ENCODE data around the gene CORO6. TPM values are rescaled to one million over a fixed set of nuclear protein-coding genes. Genes with fewer than 3 reads are reported as not detected.

CORO6 gene
- total RNA-seq, 4 donors from 2014 or later: 34.5 to 139 (median 83.1) TPM

DNA sequence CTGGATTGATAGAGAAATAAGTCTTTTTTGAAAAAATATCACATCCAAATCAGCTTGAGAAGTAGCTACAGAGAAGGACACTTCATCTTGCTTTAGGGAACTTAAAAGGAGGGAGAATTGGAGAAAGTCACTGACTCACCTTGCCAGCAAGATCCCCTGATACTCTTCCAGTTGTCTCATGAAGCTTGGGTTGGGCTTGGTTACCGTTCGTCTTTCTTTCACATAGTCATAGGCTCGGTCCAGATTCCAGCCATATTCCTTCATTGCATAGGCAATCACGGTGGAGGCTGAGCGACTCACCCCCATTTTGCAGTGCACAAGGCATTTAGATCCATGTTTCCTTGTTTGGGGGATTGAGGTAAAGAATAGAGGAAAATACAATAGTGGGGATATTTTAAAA, 25.3 kb upstream of the CORO6 start:
- no peaks in the 10 kb centered on the region for H3K9me3 ChIP-seq
- DNase-seq (ENCODE audit: low spot score in 2 of 2): no peak
- peak overlapping the region in 2 of 4 donors; percentile 41 to 90 for H3K27ac ChIP-seq
- H3K27me3 ChIP-seq: no peaks in the 10 kb centered on the region
- H3K36me3 ChIP-seq: peaks cover 0 to 41% (median 3%) of the 10 kb centered on the region in 3 donors
- no peak overlapping the region for H3K4me3 ChIP-seq
- no peak for TF ChIP-seq POLR2A (IDR thresholded peaks at IDR 0.05)
- no peak for TF ChIP-seq EP300 (IDR thresholded peaks at IDR 0.05)
- TF ChIP-seq, protein P1, sequence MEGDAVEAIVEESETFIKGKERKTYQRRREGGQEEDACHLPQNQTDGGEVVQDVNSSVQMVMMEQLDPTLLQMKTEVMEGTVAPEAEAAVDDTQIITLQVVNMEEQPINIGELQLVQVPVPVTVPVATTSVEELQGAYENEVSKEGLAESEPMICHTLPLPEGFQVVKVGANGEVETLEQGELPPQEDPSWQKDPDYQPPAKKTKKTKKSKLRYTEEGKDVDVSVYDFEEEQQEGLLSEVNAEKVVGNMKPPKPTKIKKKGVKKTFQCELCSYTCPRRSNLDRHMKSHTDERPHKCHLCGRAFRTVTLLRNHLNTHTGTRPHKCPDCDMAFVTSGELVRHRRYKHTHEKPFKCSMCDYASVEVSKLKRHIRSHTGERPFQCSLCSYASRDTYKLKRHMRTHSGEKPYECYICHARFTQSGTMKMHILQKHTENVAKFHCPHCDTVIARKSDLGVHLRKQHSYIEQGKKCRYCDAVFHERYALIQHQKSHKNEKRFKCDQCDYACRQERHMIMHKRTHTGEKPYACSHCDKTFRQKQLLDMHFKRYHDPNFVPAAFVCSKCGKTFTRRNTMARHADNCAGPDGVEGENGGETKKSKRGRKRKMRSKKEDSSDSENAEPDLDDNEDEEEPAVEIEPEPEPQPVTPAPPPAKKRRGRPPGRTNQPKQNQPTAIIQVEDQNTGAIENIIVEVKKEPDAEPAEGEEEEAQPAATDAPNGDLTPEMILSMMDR (IDR thresholded peaks at IDR 0.05): no peak
- WGBS, 2 donors: 85 to 86% methylated on average over 5 of the region's 5 CpGs
- H3K4me1 ChIP-seq: peaks cover 5 to 50% (median 34%) of the 10 kb centered on the region in 4 donors

DNA sequence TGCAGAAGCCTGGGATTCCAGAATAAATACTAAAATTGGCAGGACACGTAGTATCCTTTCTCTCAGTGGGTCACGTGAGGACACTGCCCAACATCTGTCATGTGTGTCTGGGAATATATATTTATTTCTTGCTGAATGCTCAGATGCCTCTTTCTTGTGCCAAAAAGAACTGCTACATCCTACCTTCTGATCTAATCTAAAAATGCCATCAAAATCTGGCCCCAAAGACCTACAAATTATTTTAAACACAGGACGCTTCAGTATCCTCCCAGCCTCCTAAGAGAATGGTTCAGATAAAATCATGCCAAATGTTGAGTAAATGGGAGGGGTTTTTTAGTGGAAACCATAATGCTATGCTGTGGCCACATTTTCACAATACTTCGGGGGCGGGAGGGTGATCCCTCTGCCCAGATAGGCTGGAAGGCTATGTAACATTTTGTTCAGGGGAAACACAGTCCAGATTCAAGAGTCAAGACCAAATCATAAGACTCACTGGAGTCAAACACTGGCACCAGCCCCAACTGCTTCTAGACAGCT, 22.9 kb upstream of the CORO6 start:
- H3K4me3 ChIP-seq: no peak overlapping the region
- peak overlapping the region; percentile 63 to 92 (median 84) for H3K27ac ChIP-seq
- WGBS, 2 donors: 19 to 25% methylated on average over 5 of the region's 5 CpGs
- H3K9me3 ChIP-seq: no peaks in the 10 kb centered on the region
- DNase-seq (ENCODE audit: low spot score in 2 of 2): peak; percentile 82 to 89
- TF ChIP-seq POLR2A (IDR thresholded peaks at IDR 0.05) (peak in 1 of 2 donors; percentile 15), EP300 (IDR thresholded peaks at IDR 0.05) (peak; percentile 66 to 95)
- TF ChIP-seq, protein P1 (IDR thresholded peaks at IDR 0.05): no peak
- H3K4me1 ChIP-seq: peaks cover 5 to 64% (median 47%) of the 10 kb centered on the region in 4 donors
- no peaks in the 10 kb centered on the region for H3K27me3 ChIP-seq
- H3K36me3 ChIP-seq: peaks cover 0 to 29% (median 3%) of the 10 kb centered on the region in 3 donors

DNA sequence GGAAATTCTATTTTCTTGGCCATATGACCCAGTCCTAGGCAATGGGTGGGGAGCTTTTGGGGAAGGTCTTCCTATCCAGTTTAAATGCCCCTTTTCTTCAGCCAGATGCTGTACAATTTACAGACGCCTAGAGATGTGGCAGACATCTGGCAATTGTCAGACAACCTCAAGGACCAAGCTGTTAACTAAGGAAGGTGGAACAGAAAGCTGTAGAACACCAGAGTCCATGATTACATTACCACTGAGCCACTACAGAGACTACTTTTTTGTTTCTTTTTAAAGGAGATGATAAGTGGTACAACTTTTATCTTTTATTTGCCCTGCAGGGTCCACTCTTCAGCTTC, 21.1 kb upstream of the CORO6 start:
- 81 to 92% methylated on average over 1 of the region's 1 CpG for WGBS, 2 donors
- peaks cover 0 to 16% (median 0%) of the 10 kb centered on the region in 3 donors for H3K36me3 ChIP-seq
- no peak for DNase-seq (ENCODE audit: low spot score in 2 of 2)
- H3K4me1 ChIP-seq: peaks cover 5 to 82% (median 64%) of the 10 kb centered on the region in 4 donors
- TF ChIP-seq EP300 (IDR thresholded peaks at IDR 0.05) (no peak), POLR2A (IDR thresholded peaks at IDR 0.05) (no peak)
- TF ChIP-seq, protein P1 (IDR thresholded peaks at IDR 0.05): no peak
- H3K27me3 ChIP-seq: no peaks in the 10 kb centered on the region
- no peak overlapping the region for H3K4me3 ChIP-seq
- H3K27ac ChIP-seq: peak overlapping the region; percentile 63 to 92 (median 84)
- H3K9me3 ChIP-seq: no peaks in the 10 kb centered on the region

DNA sequence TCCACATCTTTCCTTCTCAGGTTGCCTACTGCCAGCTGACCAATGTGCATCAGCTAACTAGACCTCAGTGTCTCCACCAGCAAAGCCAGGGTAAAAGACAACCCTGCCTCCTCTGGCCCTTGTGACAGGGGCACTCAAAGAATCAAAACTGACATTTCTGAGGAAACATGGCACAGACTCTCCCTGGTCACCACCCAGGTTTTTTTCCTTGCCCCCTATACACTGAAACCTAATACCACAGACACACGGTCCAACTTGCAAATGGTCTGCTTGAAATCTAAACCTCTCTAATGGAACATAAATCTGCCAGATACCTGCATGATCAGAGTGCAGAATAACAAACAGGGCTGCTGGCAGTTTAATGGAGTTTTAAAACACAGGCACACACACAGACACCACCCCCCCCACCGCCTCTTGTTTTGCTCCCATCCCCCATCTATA, 19.5 kb upstream of the CORO6 start:
- H3K4me3 ChIP-seq: no peak overlapping the region
- WGBS, 2 donors: 57% methylated on average over 2 of the region's 2 CpGs
- H3K9me3 ChIP-seq: no peaks in the 10 kb centered on the region
- DNase-seq (ENCODE audit: low spot score in 2 of 2): no peak
- H3K36me3 ChIP-seq: peaks cover 0 to 4% (median 0%) of the 10 kb centered on the region in 3 donors
- TF ChIP-seq, protein P1 (IDR thresholded peaks at IDR 0.05): no peak
- TF ChIP-seq POLR2A (IDR thresholded peaks at IDR 0.05): no peak
- no peak for TF ChIP-seq EP300 (IDR thresholded peaks at IDR 0.05)
- H3K27ac ChIP-seq: peak overlapping the region in 3 of 4 donors; percentile 57 to 92 (median 90)
- no peaks in the 10 kb centered on the region for H3K27me3 ChIP-seq
- peaks cover 5 to 86% (median 64%) of the 10 kb centered on the region in 4 donors for H3K4me1 ChIP-seq

DNA sequence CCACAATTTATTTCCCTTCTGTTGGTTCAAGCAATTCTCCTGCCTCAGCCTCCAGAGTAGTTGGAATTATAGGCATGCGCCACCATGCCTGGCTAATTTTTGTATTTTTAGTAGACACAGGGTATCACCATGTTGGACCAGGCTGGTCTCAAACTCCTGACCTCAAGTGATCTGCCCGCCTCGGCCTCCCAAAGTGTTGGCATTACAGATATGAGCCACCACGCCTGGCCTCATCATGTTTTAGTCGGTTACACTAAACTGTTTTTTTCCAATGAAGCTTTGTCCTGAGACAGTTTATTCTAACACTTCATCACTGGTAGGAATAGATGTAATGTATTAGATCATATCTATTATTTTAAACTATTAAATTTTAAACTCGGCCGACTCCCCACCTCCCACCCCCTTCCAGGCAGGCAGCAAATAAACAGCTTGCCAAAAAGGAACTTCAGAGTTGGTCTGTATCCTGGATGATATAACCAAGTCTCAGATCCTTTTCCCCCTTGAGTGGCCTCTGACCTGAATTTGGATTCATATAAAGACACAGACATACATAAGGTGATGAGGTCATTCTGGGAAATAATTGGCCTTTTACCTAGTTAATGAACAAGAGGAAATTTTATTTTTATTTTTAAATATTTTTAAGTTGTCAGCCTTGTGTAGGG, 18.4 kb upstream of the CORO6 start:
- Histone ChIP-seq H3K27ac (peak overlapping the region in 3 of 4 donors; percentile 38 to 92 (median 90)), H3K4me3 (no peak overlapping the region), H3K9me3 (no peaks in the 10 kb centered on the region), H3K4me1 (peaks cover 5 to 77% (median 58%) of the 10 kb centered on the region in 4 donors), H3K27me3 (no peaks in the 10 kb centered on the region), H3K36me3 (peaks cover 0 to 14% (median 0%) of the 10 kb centered on the region in 3 donors)
- DNase-seq (ENCODE audit: low spot score in 2 of 2): no peak
- 74 to 75% methylated on average over 7 of the region's 7 CpGs for WGBS, 2 donors
- TF ChIP-seq POLR2A (IDR thresholded peaks at IDR 0.05): no peak
- TF ChIP-seq EP300 (IDR thresholded peaks at IDR 0.05): no peak
- TF ChIP-seq, protein P1 (IDR thresholded peaks at IDR 0.05): no peak
